SU-DHL-6 (cell line): ENCODE results near the gene PRRC2A.

Experiments
- H2AFZ ChIP-seq: fragments of 200-600 bp; sonication (generic); 2 replicates; pipeline ENCODE4 v1.6.1; 2014; ENCODE audit warnings: low read depth, mild to moderate bottlenecking, moderate library complexity, mixed read lengths, antibody characterized with exemption, low read length; ENCODE audit not compliant: severe bottlenecking
- H3F3A ChIP-seq: fragments of 200-600 bp; shearing (Covaris generic); 2 replicates; pipeline ENCODE4 v1.6.0; 2016; ENCODE audit warnings: antibody characterized with exemption, mild to moderate bottlenecking; ENCODE audit not compliant: insufficient read depth
- H3K27ac ChIP-seq: fragments of 200-600 bp; sonication (generic); 2 replicates; pipeline ENCODE4 v1.5.1; 2016; ENCODE audit warnings: low read depth, mild to moderate bottlenecking, low read length, moderate library complexity, mixed read lengths
- H3K27me3 ChIP-seq: fragments of 200-600 bp; sonication (generic), shearing (Covaris generic); 2 replicates; pipeline ENCODE4 v1.6.0; 2014; ENCODE audit warnings: mild to moderate bottlenecking, low read length
- H3K36me3 ChIP-seq: fragments of 200-600 bp; sonication (generic); 2 replicates; pipeline ENCODE4 v1.6.1; 2014; ENCODE audit warnings: mild to moderate bottlenecking, low read length, mixed read lengths
- H3K4me2 ChIP-seq: fragments of 300-600, 200-600 bp; shearing (Covaris generic), sonication (generic); 2 replicates; pipeline ENCODE4 v1.6.0; 2014; ENCODE audit warnings: low read length, low read depth, mild to moderate bottlenecking; ENCODE audit not compliant: poor library complexity, severe bottlenecking
- H3K4me3 ChIP-seq: fragments of 200-600 bp; sonication (generic); 2 replicates; pipeline ENCODE4 v1.5.1; 2014; ENCODE audit warnings: antibody characterized with exemption, low read length, mild to moderate bottlenecking, mixed read lengths; ENCODE audit not compliant: insufficient read depth, poor library complexity, severe bottlenecking
- H3K79me2 ChIP-seq: fragments of 200-600 bp; sonication (generic); 2 replicates; pipeline ENCODE4 v1.6.1; 2014; ENCODE audit warnings: mild to moderate bottlenecking, low read length, moderate library complexity; ENCODE audit not compliant: insufficient read depth
- H3K9ac ChIP-seq: fragments of 200-600 bp; sonication (generic); 2 replicates; pipeline ENCODE4 v1.7.0; 2014; ENCODE audit warnings: mild to moderate bottlenecking, low read length
- H3K9me2 ChIP-seq: fragments of 200-600 bp; sonication (generic); replicated peaks from 2 replicates; pipeline ENCODE4 v1.6.1; 2014; ENCODE audit warnings: low read length; ENCODE audit not compliant: insufficient read depth
- H3K9me3 ChIP-seq: fragments of 200-600 bp; sonication (generic); 2 replicates; pipeline ENCODE4 v1.6.1; 2014; ENCODE audit warnings: low read length, mixed read lengths; ENCODE audit not compliant: insufficient read depth
- H4K20me1 ChIP-seq: fragments of 200-600 bp; sonication (generic); 2 replicates; pipeline ENCODE4 v1.6.1; 2014; ENCODE audit warnings: low read depth, mild to moderate bottlenecking, antibody characterized with exemption, low read length, moderate library complexity, mixed read lengths
- EZH2phosphoT487 ChIP-seq: fragments of 200-600 bp; sonication (generic), shearing (Covaris generic); conservative IDR thresholded peaks from 2 replicates; pipeline ENCODE4 v1.6.1; 2018; ENCODE audit warnings: mild to moderate bottlenecking, antibody characterized with exemption, low read length, moderate library complexity, mixed read lengths
- TF ChIP-seq, protein P1 (sequence below): fragments of 200-600 bp; sonication (generic); IDR thresholded peaks from one replicate; pipeline ENCODE4 v1.5.1; 2017; ENCODE audit warnings: antibody characterized with exemption, mild to moderate bottlenecking, low read length, moderate library complexity; ENCODE audit not compliant: insufficient read depth, poor library complexity, severe bottlenecking

The PRRC2A gene

DNA sequence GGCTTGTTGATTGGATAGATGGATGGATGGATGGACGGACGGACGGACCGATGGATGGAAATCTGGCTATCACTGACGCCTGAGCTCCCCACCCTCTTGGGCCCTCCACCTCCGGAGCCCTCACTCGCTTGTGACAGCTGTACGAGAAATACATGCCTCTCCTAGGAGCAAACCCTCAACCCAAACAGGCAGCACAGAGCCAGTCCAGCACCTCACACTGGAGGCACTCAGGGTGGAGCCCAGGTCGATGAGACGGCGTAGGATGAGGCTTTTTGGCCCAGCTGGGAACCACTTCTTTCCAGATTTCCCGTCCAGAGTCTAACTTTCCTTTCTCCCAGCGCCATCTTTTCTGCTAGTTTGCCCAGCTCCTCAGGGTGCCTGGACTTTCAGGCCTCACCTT, 63.1 kb downstream of the PRRC2A start:
- H3K9me2 ChIP-seq = no peaks in the 10 kb centered on the region
- no peak for TF ChIP-seq EZH2phosphoT487
- TF ChIP-seq, protein P1, sequence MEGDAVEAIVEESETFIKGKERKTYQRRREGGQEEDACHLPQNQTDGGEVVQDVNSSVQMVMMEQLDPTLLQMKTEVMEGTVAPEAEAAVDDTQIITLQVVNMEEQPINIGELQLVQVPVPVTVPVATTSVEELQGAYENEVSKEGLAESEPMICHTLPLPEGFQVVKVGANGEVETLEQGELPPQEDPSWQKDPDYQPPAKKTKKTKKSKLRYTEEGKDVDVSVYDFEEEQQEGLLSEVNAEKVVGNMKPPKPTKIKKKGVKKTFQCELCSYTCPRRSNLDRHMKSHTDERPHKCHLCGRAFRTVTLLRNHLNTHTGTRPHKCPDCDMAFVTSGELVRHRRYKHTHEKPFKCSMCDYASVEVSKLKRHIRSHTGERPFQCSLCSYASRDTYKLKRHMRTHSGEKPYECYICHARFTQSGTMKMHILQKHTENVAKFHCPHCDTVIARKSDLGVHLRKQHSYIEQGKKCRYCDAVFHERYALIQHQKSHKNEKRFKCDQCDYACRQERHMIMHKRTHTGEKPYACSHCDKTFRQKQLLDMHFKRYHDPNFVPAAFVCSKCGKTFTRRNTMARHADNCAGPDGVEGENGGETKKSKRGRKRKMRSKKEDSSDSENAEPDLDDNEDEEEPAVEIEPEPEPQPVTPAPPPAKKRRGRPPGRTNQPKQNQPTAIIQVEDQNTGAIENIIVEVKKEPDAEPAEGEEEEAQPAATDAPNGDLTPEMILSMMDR = no peak
- no peak overlapping the region for H3K9ac ChIP-seq
- no peaks in the 10 kb centered on the region for H3K36me3 ChIP-seq
- no peaks in the 10 kb centered on the region for H3F3A ChIP-seq
- H3K4me3 ChIP-seq = no peak overlapping the region
- H2AFZ ChIP-seq = no peak overlapping the region
- no peaks in the 10 kb centered on the region for H3K9me3 ChIP-seq
- no peak overlapping the region for H3K4me2 ChIP-seq
- no peaks in the 10 kb centered on the region for H4K20me1 ChIP-seq
- H3K27me3 ChIP-seq = no peaks in the 10 kb centered on the region
- H3K79me2 ChIP-seq = no peaks in the 10 kb centered on the region
- no peak overlapping the region for H3K27ac ChIP-seq

DNA sequence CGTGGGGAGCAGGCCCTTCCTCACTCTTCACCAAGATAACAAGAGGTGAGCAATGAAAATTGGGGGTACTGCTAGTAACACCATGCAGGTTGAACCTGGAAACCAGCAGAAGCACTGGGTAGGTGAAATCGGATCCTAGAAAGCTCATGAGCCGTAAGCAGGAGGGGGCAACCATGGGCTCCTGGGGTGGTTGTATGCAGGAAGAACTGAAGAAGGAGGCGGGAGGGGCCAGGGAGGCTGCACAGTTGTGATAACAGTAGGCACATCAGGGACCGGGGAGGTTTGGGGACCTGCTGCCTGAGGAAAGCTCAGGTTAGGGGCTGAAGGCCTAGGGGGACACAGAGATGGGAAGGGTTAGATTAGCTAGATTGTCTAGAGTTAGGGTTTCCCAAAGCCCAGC, 66.0 kb downstream of the PRRC2A start:
- TF ChIP-seq, protein P1 = no peak
- no peak for TF ChIP-seq EZH2phosphoT487
- no peaks in the 10 kb centered on the region for H3K36me3 ChIP-seq

DNA sequence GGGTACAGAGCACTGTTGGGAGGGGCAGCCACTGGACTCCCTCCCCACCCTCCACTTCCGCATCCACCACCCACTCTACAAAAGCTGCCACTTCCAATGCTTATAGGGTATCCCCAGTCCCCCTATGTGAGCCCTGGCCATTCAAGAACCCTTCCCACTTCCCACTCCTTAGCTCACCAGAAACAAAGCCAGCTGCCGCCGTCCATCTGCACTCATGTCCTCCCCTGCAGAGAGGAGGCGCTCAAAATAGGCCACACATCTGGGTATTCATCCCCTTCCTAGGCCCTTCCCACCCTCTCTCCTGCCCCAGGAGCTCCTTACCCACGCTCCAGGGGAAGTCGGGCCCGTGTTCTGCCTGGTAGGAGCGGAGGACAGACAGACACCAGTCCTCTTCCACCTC, 66.8 kb downstream of the PRRC2A start:
- Histone ChIP-seq H3K36me3 (no peaks in the 10 kb centered on the region), H3K27me3 (no peaks in the 10 kb centered on the region), H3F3A (no peaks in the 10 kb centered on the region), H3K4me2 (no peak overlapping the region), H3K9ac (no peak overlapping the region), H3K4me3 (no peak overlapping the region), H4K20me1 (no peaks in the 10 kb centered on the region), H3K9me3 (no peaks in the 10 kb centered on the region), H3K79me2 (no peaks in the 10 kb centered on the region), H3K9me2 (no peaks in the 10 kb centered on the region), H3K27ac (no peak overlapping the region), H2AFZ (no peak overlapping the region)
- TF ChIP-seq, protein P1 = no peak
- TF ChIP-seq EZH2phosphoT487 = no peak

More for the DNA sequence above, 66.0 kb downstream of the PRRC2A start:
- no peak overlapping the region for H3K9ac ChIP-seq
- H3K9me3 ChIP-seq = no peaks in the 10 kb centered on the region
- H3K4me3 ChIP-seq = no peak overlapping the region
- no peak overlapping the region for H3K27ac ChIP-seq
- H3F3A ChIP-seq = no peaks in the 10 kb centered on the region
- no peaks in the 10 kb centered on the region for H3K9me2 ChIP-seq
- H3K4me2 ChIP-seq = no peak overlapping the region
- H3K79me2 ChIP-seq = no peaks in the 10 kb centered on the region
- no peaks in the 10 kb centered on the region for H4K20me1 ChIP-seq
- no peaks in the 10 kb centered on the region for H3K27me3 ChIP-seq
- no peak overlapping the region for H2AFZ ChIP-seq
